ENCODE measurements around the gene TBX15. TPM values are rescaled to one million over a fixed set of nuclear protein-coding genes. Genes with fewer than 3 reads are reported as not detected.

The TBX15 gene
- total and polyA plus RNA-seq, 10 donors: 0.06 to 0.32 (median 0.11) TPM; not detected in 4

DNA sequence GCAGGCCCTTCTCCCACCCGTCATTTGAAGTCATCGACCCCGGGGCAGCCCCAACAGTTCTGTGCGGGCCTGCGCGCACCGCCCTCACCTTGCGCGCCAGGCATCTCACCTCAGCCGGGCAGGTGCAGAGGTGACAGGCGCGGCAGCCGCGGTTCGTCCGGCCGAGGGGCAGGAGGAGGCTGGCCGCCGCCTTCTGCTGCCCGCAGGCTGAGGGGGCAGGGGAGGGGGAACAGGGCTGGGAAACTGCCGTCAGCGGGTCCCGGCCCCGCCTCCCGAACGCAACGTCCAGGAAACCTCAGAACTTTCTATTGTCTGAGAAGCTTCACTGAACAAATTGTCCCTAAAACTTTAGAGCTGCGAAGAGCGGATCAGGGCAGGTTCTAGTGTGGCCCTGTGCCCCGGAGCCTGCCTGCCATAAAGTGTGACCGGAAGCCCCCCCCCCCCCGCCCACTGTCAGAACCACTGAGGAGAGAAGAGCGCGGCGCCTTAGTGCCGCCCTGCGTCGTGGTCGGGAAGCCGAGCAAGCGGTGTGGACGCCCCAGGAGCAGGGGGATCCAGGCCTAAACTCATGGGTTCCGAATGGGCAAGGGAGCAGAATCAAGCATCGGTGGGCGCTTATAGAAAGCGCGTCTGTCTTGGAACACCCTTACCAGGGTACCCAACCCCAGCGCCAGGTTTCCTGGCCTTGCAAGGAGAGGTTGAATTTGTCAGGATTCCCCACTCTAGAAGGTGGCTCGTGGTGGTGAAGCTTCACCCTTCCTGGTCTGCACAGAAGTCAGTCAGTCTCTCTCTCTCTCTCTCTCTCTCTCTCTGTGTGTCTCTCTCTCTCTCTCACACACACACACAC is 13.3 kb upstream of the TBX15 start:
- TF ChIP-seq, protein P1, sequence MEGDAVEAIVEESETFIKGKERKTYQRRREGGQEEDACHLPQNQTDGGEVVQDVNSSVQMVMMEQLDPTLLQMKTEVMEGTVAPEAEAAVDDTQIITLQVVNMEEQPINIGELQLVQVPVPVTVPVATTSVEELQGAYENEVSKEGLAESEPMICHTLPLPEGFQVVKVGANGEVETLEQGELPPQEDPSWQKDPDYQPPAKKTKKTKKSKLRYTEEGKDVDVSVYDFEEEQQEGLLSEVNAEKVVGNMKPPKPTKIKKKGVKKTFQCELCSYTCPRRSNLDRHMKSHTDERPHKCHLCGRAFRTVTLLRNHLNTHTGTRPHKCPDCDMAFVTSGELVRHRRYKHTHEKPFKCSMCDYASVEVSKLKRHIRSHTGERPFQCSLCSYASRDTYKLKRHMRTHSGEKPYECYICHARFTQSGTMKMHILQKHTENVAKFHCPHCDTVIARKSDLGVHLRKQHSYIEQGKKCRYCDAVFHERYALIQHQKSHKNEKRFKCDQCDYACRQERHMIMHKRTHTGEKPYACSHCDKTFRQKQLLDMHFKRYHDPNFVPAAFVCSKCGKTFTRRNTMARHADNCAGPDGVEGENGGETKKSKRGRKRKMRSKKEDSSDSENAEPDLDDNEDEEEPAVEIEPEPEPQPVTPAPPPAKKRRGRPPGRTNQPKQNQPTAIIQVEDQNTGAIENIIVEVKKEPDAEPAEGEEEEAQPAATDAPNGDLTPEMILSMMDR (IDR thresholded peaks at IDR 0.05 in 8 of 11, conservative IDR thresholded peaks at IDR 0.05 in 3 of 11): no peak
- TF ChIP-seq POLR2AphosphoS5 (IDR thresholded peaks at IDR 0.05) (peak in 1 of 3 donors; percentile 33), POLR2A (IDR thresholded peaks at IDR 0.05) (no peak)
- Histone ChIP-seq H3K27ac (no peak overlapping the region), H3K9me3 (peaks cover 0 to 6% (median 0%) of the 10 kb centered on the region in 8 donors), H3K36me3 (no peaks in the 10 kb centered on the region), H3K27me3 (replicated peaks in 1 of 7) (peaks cover 7 to 100% (median 98%) of the 10 kb centered on the region in 7 donors), H3K4me1 (peaks cover 7 to 27% (median 15%) of the 10 kb centered on the region in 6 donors), H3K4me3 (peak overlapping the region in 3 of 8 donors; percentile 3 to 38 (median 13))
- intact Hi-C loops (cut with DNase I; ENCODE audit: low total_unique reads): no loop called here
- DNase-seq: peak; percentile 68
- WGBS, 5 donors: 4 to 12% (median 6%) methylated on average over 21 to 49 of the region's 49 CpGs

DNA sequence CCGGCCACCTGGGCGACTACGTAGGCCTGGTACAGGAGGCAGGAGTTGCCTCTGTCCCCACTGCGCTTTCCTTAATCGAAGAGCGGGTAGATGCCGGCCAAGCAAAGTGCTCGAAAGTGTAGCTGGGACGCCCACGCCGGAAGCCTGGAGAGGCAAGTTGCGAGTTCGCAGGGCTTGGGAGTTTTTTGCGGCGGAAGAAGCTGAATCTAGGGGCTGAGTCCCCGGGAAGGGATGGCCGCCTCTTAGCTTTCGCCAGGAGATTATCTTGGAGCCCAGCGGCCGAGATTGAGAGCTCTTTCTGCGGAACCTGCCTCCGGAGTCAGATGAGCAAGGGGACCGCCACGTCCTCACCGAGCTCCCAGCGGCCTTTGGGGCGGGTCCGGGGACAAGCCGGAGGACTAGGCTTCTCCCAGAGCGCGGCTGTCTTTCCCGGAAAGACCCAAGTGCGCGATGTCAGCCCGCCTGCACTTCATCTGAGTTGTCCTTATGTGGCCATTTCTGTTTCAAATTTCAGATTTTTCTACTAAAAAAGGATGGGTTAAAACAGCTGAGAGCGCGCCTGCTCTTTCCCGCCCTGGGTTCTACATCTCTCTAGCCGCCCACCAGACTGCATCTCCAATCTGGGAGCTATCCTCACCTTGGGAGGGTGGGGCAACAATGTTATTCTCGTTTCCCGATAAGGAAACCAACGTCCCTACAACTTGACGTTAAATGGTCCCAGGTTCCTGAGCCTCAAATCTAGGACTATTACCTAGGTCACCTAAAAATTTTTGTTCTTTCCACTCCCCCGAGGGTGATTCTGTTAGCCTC is 12.4 kb upstream of the TBX15 start:
- intact Hi-C loops (cut with DNase I; ENCODE audit: low total_unique reads): no loop called here
- peak; percentile 64 for DNase-seq
- peaks cover 5 to 24% (median 14%) of the 10 kb centered on the region in 6 donors for H3K4me1 ChIP-seq

DNA sequence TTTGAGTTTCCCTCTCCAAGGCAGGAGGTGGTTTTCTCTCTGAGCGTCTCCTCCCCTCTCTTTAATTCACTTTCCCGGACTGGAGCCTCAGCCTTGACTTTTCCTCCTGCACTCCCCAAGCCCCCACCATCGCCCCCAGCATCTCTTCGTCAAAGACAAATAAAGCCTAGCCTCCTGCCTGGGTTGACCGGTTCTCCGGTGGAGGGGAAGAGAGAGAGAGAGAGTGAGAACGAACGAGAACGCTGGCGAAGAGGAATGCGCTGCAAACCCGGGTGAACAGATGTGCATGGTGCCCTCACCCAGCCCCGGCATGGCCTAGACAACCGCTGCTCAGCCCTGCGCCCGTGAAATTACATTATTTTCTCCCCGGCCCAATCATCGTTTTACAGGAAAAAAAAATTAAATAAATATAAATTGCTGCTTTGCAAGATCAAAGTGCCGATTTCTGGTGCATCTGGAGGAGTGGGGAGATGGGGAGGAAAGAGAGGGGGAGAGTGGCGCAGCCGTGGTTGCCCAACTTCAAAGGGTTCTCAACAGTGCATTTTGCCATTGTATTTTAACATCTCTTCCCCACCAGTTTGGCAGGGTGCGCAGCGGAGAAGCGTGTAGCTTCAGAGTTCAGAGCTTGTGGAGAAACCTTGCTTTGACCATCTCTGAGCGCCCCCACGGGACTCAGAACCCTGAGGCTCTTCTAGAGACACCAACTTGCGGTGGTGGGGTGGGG is 11.4 kb upstream of the TBX15 start:
- intact Hi-C loops (cut with DNase I; ENCODE audit: low total_unique reads): no loop called here
- DNase-seq: peak; percentile 53
- TF ChIP-seq, protein P1 (IDR thresholded peaks at IDR 0.05 in 8 of 11, conservative IDR thresholded peaks at IDR 0.05 in 3 of 11): no peak
- TF ChIP-seq POLR2AphosphoS5 (IDR thresholded peaks at IDR 0.05): no peak
- no peak for TF ChIP-seq POLR2A (IDR thresholded peaks at IDR 0.05)
- Histone ChIP-seq H3K36me3 (no peaks in the 10 kb centered on the region), H3K4me3 (no peak overlapping the region), H3K27ac (no peak overlapping the region), H3K9me3 (no peaks in the 10 kb centered on the region), H3K4me1 (peaks cover 5 to 24% (median 14%) of the 10 kb centered on the region in 6 donors), H3K27me3 (replicated peaks in 1 of 7) (peaks cover 7 to 100% (median 98%) of the 10 kb centered on the region in 7 donors)
- WGBS, 5 donors: 6 to 9% (median 8%) methylated on average over 24 to 27 of the region's 27 CpGs

More for the DNA sequence above, 12.4 kb upstream of the TBX15 start:
- Histone ChIP-seq H3K36me3 (no peaks in the 10 kb centered on the region), H3K27me3 (replicated peaks in 1 of 7) (peaks cover 7 to 100% (median 98%) of the 10 kb centered on the region in 7 donors), H3K4me3 (peak overlapping the region in 3 of 8 donors; percentile 3 to 38 (median 13)), H3K27ac (no peak overlapping the region), H3K9me3 (peaks cover 0 to under 1% (median 0%) of the 10 kb centered on the region in 8 donors)
- WGBS, 5 donors: 5 to 12% (median 6%) methylated on average over 43 to 44 of the region's 44 CpGs
- TF ChIP-seq POLR2AphosphoS5 (IDR thresholded peaks at IDR 0.05) (no peak), POLR2A (IDR thresholded peaks at IDR 0.05) (no peak)
- TF ChIP-seq, protein P1 (IDR thresholded peaks at IDR 0.05 in 8 of 11, conservative IDR thresholded peaks at IDR 0.05 in 3 of 11): no peak

Data from spleen (tissue), 11 donors.